H1 (cell line): ENCODE results near the gene TTC28. TPM values are rescaled to one million over a fixed set of nuclear protein-coding genes. Genes with fewer than 3 reads are reported as not detected.

Experiments
- CEBPB ChIP-seq: IDR thresholded peaks from 2 replicates; pipeline ENCODE4 v1.6.1; 2012; ENCODE audit warnings: low read depth, low read length
- CHD7 ChIP-seq: fragments of 300-600 bp; sonication (generic); IDR thresholded peaks from 2 replicates; pipeline ENCODE4 v1.7.1; 2012; ENCODE audit warnings: low read length, moderate library complexity, mild to moderate bottlenecking, inconsistent platforms; ENCODE audit not compliant: insufficient replicate concordance
- NANOG ChIP-seq: IDR thresholded peaks from 2 replicates; pipeline ENCODE4 v1.6.1; 2011; ENCODE audit warnings: low read length, low read depth, mild to moderate bottlenecking, inconsistent platforms; ENCODE audit not compliant: insufficient read depth, poor library complexity, severe bottlenecking
- polyA plus RNA-seq, 7 experiments: library from polyadenylated mRNA; depleted of rRNA in 3 of 7; stranded (reverse) in 5 of 7; unstranded in 2 of 7; fragments of >200 nt in 5 of 7; fragments of 200-250 nt in 2 of 7; gene quantifications; 1 replicate in 5 of 7; 2 replicates in 1 of 7; 4 replicates in 1 of 7; pipeline versions ENCODE4 v1.2.1 to v1.2.3, GENCODE V29; 2011 to 2013; ENCODE audit warnings: missing spikeins in 2 of 7, mixed read lengths in 2 of 7
- total RNA-seq: library from RNA; stranded (reverse); fragmentation: NEBNext Ultra II Directional; extraction: Animal tissue kit (Norgen Biotek cat#: 25700); gene quantifications from 2 replicates; pipeline ENCODE4 v1.2.1, GENCODE V29; 2021

The TTC28 gene
- total and polyA plus RNA-seq, 2 of the 8 experiments (the other 6 are each of a cell fraction or from before 2014, with no cell fraction given), result 2.6 to 12.6 TPM

GRCh38 chr22:28316014-28316413, 363.6 kb downstream of the TTC28 start (continued):
- TF ChIP-seq CHD7, result no peak
- no peak for TF ChIP-seq CEBPB
- no peak for TF ChIP-seq NANOG
- TF ChIP-seq, all 59 proteins: peak for 0
